Liver (tissue), 9 donors: ENCODE data around the gene PIAS1. TPM values are rescaled to one million over a fixed set of nuclear protein-coding genes. Genes with fewer than 3 reads are reported as not detected.

ENCODE experiments used
- DNase-seq: peaks from one replicate; pipeline ENCODE4 v3.0.0-alpha.2; 2017; ENCODE audit warnings: low spot score
- H3K27ac ChIP-seq, 2 donors: one replicate each; pipeline ENCODE4 v1.7.0; 2013; ENCODE audit warnings: inconsistent platforms in 2 of 2, low read length in 2 of 2, control low read depth in 1 of 2, low read depth in 1 of 2, mild to moderate bottlenecking in 1 of 2
- H3K27me3 ChIP-seq, 4 donors: one replicate each; pipeline versions ENCODE4 v1.6.1 to v1.7.0; 2013; ENCODE audit warnings: low read length in 3 of 4, inconsistent platforms in 1 of 4, mild to moderate bottlenecking in 1 of 4, moderate library complexity in 1 of 4; ENCODE audit not compliant: control insufficient read depth in 4 of 4, insufficient read depth in 4 of 4
- H3K36me3 ChIP-seq, 4 donors: one replicate each; pipeline versions ENCODE4 v1.6.1 to v1.7.0; 2013; ENCODE audit warnings: low read length in 3 of 4, mild to moderate bottlenecking in 3 of 4, low read depth in 1 of 4, moderate library complexity in 1 of 4; ENCODE audit not compliant: control insufficient read depth in 4 of 4, insufficient read depth in 3 of 4
- H3K4me1 ChIP-seq, 4 donors: one replicate each; pipeline versions ENCODE4 v1.6.1 to v1.7.0; 2013; ENCODE audit warnings: low read length in 3 of 4, mild to moderate bottlenecking in 3 of 4, moderate library complexity in 1 of 4; ENCODE audit not compliant: control insufficient read depth in 4 of 4, insufficient read depth in 4 of 4
- H3K4me3 ChIP-seq, 3 donors: one replicate each; pipeline versions ENCODE4 v1.6.1 to v1.7.0; 2013; ENCODE audit warnings: low read length in 3 of 3, control low read depth in 1 of 3, low read depth in 1 of 3, mild to moderate bottlenecking in 1 of 3
- H3K9ac ChIP-seq, 2 donors: one replicate each; pipeline ENCODE4 v1.7.0; 2013; ENCODE audit warnings: low read length in 2 of 2, mild to moderate bottlenecking in 2 of 2, moderate library complexity in 2 of 2, control low read depth in 1 of 2, low read depth in 1 of 2
- H3K9me3 ChIP-seq, 4 donors: one replicate each; pipeline versions ENCODE4 v1.6.1 to v1.7.0; 2013; ENCODE audit warnings: low read length in 3 of 4; ENCODE audit not compliant: control insufficient read depth in 4 of 4
- EGR1 ChIP-seq, 2 donors: IDR thresholded peaks; 2 replicates each; pipeline ENCODE4 v1.6.1; 2016 to 2018; ENCODE audit warnings: antibody characterized with exemption in 2 of 2, low read depth in 2 of 2
- FOXA1 ChIP-seq: IDR thresholded peaks from 2 replicates; pipeline ENCODE4 v1.6.1; 2016; ENCODE audit warnings: antibody characterized with exemption
- FOXA2 ChIP-seq: IDR thresholded peaks from 2 replicates; pipeline ENCODE4 v1.6.1; 2016; ENCODE audit warnings: antibody characterized with exemption
- GABPA ChIP-seq, 2 donors: IDR thresholded peaks in 1 of 2; conservative IDR thresholded peaks in 1 of 2; 2 replicates each; pipeline ENCODE4 v1.6.1; 2016; ENCODE audit warnings: antibody characterized with exemption in 2 of 2, mild to moderate bottlenecking in 1 of 2, moderate library complexity in 1 of 2
- HNF4A ChIP-seq, 2 donors: conservative IDR thresholded peaks; 2 replicates each; pipeline ENCODE4 v1.6.1; 2016; ENCODE audit warnings: antibody characterized with exemption in 2 of 2, mild to moderate bottlenecking in 2 of 2
- HNF4G ChIP-seq: IDR thresholded peaks from 2 replicates; pipeline ENCODE4 v1.6.1; 2016; ENCODE audit warnings: antibody characterized with exemption
- JUND ChIP-seq, 2 donors: IDR thresholded peaks; 2 replicates each; pipeline ENCODE4 v1.6.1; 2016; ENCODE audit warnings: antibody characterized with exemption in 2 of 2
- NR2F2 ChIP-seq: IDR thresholded peaks from 2 replicates; pipeline ENCODE4 v1.6.1; 2016; ENCODE audit warnings: antibody characterized with exemption
- RAD21 ChIP-seq, 2 donors: IDR thresholded peaks; 2 replicates each; pipeline ENCODE4 v1.6.1; 2016; ENCODE audit warnings: antibody characterized with exemption in 2 of 2, mild to moderate bottlenecking in 2 of 2
- RXRA ChIP-seq, 2 donors: IDR thresholded peaks; 2 replicates each; pipeline ENCODE4 v1.6.1; 2017 to 2018; ENCODE audit warnings: antibody characterized with exemption in 2 of 2, mild to moderate bottlenecking in 1 of 2
- SP1 ChIP-seq: IDR thresholded peaks from 2 replicates; pipeline ENCODE4 v1.6.1; 2018; ENCODE audit warnings: antibody characterized with exemption, mild to moderate bottlenecking
- TAF1 ChIP-seq: conservative IDR thresholded peaks from 2 replicates; pipeline ENCODE4 v1.6.1; 2016; ENCODE audit warnings: antibody characterized with exemption, mild to moderate bottlenecking
- YY1 ChIP-seq: IDR thresholded peaks from 2 replicates; pipeline ENCODE4 v1.6.1; 2016; ENCODE audit warnings: antibody characterized with exemption, mild to moderate bottlenecking
- WGBS: extraction: QIAGEN DNeasy Blood & Tissue Kit; methylation state at CpG from one replicate; pipeline ENCODE4 v1.1.7; 2013; 5-methylcytosine and 5-hydroxymethylcytosine counted together
- polyA plus RNA-seq, 2 donors: library from polyadenylated mRNA; stranded (reverse) in 1 of 2; unstranded in 1 of 2; fragments of 200-250 nt in 1 of 2; fragments of >200 nt in 1 of 2; fragmentation: Nextera tagmentation in 1 of 2; extraction: Ambion mirVana in 1 of 2; gene quantifications; one replicate each; pipeline versions ENCODE4 v1.2.1 to v1.2.3, GENCODE V29; 2013 to 2015
- total RNA-seq, 2 donors: library from RNA; depleted of rRNA; stranded (reverse); fragments of >200 nt; gene quantifications; one replicate each; pipeline ENCODE4 v1.2.3, GENCODE V29; 2014
- TF ChIP-seq, protein P1 (sequence below): fragments of 150-350 bp; IDR thresholded peaks from 2 replicates; pipeline ENCODE4 v1.5.1; 2017; ENCODE audit warnings: improper control_type of control experiment, low read depth, low read length; ENCODE audit not compliant: missing input control
- TF ChIP-seq, protein P2 (sequence below): IDR thresholded peaks from 2 replicates; pipeline ENCODE4 v1.6.1; 2016; ENCODE audit warnings: antibody characterized with exemption
- TF ChIP-seq, protein P3 (sequence below): IDR thresholded peaks from 2 replicates; pipeline ENCODE4 v1.6.1; 2016; ENCODE audit warnings: antibody characterized with exemption
- TF ChIP-seq, protein P4 (sequence below): IDR thresholded peaks from 2 replicates; pipeline ENCODE4 v1.6.1; 2016; ENCODE audit warnings: antibody characterized with exemption
- TF ChIP-seq, protein P5 (sequence below): IDR thresholded peaks from 2 replicates; pipeline ENCODE4 v1.6.1; 2016; ENCODE audit warnings: antibody characterized with exemption, mild to moderate bottlenecking
- donor health status: healthy.
- donor health status: healthy.
- donor health status: healthy.
- donor health status: healthy.
- donor health status: healthy.

PIAS1 gene
- total and polyA plus RNA-seq, 4 donors = 5.6 to 18.8 (median 13.2) TPM

DNA sequence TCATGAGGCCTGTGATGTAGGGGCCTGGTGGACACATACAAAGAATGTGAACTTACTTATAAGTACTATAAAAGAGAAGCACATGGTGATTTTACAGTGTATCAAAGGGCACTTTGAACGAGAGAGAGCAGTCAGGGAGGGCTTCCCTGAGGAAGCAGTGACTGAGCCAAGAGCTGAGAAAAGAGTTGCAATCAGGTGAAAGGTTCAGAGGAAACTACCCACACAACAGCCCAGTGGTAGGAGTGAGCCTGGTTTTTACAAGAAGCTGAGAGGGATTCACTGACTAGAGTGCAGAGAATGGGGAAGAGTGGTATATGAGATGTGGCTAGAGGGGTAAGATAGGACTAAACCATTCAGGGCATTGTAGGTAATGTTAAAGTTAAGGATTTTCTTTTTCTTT, 93.9 kb downstream of the PIAS1 start:
- WGBS = 76% methylated on average over 1 of the region's 1 CpG
- no peak overlapping the region for H3K9ac ChIP-seq
- DNase-seq = no peak

DNA sequence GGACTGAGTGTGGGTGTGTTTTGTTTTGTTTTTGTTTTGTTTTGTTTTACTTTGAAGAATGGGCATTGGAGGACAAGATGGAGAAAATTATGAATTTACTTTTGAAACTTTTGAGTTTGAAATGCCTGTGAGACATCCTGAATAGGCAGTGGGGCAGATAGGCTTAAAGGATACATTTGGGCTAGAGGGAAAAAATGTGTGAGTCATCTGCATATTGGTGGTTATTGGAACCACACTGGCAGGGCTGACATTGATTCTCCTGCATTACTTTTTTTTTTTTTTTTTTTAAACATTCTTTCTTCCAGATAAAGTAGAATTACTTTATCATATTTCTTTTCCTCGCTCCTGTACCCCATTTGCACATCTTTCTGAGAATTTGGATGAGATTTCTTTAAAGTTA, 94.9 kb downstream of the PIAS1 start:
- no peak for DNase-seq
- TF ChIP-seq RAD21 (IDR thresholded peaks at IDR 0.05) (no peak), JUND (IDR thresholded peaks at IDR 0.05) (no peak), FOXA2 (no peak), YY1 (no peak), RXRA (IDR thresholded peaks at IDR 0.05) (no peak), NR2F2 (no peak), SP1 (no peak), HNF4A (conservative IDR thresholded peaks at IDR 0.05) (no peak), GABPA (IDR thresholded peaks at IDR 0.05 in 1 of 2, conservative IDR thresholded peaks at IDR 0.05 in 1 of 2) (no peak), FOXA1 (no peak), TAF1 (no peak), EGR1 (IDR thresholded peaks at IDR 0.05; ENCODE audit: low read depth in 2 of 2) (no peak), HNF4G (no peak)
- TF ChIP-seq, protein P1, sequence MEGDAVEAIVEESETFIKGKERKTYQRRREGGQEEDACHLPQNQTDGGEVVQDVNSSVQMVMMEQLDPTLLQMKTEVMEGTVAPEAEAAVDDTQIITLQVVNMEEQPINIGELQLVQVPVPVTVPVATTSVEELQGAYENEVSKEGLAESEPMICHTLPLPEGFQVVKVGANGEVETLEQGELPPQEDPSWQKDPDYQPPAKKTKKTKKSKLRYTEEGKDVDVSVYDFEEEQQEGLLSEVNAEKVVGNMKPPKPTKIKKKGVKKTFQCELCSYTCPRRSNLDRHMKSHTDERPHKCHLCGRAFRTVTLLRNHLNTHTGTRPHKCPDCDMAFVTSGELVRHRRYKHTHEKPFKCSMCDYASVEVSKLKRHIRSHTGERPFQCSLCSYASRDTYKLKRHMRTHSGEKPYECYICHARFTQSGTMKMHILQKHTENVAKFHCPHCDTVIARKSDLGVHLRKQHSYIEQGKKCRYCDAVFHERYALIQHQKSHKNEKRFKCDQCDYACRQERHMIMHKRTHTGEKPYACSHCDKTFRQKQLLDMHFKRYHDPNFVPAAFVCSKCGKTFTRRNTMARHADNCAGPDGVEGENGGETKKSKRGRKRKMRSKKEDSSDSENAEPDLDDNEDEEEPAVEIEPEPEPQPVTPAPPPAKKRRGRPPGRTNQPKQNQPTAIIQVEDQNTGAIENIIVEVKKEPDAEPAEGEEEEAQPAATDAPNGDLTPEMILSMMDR = no peak
- TF ChIP-seq, protein P2, sequence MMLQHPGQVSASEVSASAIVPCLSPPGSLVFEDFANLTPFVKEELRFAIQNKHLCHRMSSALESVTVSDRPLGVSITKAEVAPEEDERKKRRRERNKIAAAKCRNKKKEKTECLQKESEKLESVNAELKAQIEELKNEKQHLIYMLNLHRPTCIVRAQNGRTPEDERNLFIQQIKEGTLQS = no peak
- TF ChIP-seq, protein P3, sequence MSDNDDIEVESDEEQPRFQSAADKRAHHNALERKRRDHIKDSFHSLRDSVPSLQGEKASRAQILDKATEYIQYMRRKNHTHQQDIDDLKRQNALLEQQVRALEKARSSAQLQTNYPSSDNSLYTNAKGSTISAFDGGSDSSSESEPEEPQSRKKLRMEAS = no peak
- TF ChIP-seq, protein P4, sequence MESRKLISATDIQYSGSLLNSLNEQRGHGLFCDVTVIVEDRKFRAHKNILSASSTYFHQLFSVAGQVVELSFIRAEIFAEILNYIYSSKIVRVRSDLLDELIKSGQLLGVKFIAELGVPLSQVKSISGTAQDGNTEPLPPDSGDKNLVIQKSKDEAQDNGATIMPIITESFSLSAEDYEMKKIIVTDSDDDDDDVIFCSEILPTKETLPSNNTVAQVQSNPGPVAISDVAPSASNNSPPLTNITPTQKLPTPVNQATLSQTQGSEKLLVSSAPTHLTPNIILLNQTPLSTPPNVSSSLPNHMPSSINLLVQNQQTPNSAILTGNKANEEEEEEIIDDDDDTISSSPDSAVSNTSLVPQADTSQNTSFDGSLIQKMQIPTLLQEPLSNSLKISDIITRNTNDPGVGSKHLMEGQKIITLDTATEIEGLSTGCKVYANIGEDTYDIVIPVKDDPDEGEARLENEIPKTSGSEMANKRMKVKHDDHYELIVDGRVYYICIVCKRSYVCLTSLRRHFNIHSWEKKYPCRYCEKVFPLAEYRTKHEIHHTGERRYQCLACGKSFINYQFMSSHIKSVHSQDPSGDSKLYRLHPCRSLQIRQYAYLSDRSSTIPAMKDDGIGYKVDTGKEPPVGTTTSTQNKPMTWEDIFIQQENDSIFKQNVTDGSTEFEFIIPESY = no peak
- TF ChIP-seq, protein P5, sequence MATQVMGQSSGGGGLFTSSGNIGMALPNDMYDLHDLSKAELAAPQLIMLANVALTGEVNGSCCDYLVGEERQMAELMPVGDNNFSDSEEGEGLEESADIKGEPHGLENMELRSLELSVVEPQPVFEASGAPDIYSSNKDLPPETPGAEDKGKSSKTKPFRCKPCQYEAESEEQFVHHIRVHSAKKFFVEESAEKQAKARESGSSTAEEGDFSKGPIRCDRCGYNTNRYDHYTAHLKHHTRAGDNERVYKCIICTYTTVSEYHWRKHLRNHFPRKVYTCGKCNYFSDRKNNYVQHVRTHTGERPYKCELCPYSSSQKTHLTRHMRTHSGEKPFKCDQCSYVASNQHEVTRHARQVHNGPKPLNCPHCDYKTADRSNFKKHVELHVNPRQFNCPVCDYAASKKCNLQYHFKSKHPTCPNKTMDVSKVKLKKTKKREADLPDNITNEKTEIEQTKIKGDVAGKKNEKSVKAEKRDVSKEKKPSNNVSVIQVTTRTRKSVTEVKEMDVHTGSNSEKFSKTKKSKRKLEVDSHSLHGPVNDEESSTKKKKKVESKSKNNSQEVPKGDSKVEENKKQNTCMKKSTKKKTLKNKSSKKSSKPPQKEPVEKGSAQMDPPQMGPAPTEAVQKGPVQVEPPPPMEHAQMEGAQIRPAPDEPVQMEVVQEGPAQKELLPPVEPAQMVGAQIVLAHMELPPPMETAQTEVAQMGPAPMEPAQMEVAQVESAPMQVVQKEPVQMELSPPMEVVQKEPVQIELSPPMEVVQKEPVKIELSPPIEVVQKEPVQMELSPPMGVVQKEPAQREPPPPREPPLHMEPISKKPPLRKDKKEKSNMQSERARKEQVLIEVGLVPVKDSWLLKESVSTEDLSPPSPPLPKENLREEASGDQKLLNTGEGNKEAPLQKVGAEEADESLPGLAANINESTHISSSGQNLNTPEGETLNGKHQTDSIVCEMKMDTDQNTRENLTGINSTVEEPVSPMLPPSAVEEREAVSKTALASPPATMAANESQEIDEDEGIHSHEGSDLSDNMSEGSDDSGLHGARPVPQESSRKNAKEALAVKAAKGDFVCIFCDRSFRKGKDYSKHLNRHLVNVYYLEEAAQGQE = no peak

More for the DNA sequence above, 93.9 kb downstream of the PIAS1 start:
- Histone ChIP-seq H3K27ac (no peak overlapping the region), H3K9me3 (no peaks in the 10 kb centered on the region), H3K36me3 (peaks cover 2 to 15% (median 4%) of the 10 kb centered on the region in 4 donors), H3K4me1 (no peaks in the 10 kb centered on the region), H3K27me3 (no peaks in the 10 kb centered on the region), H3K4me3 (no peak overlapping the region)
- no peak for TF ChIP-seq GABPA (IDR thresholded peaks at IDR 0.05 in 1 of 2, conservative IDR thresholded peaks at IDR 0.05 in 1 of 2)

More for the DNA sequence above, 94.9 kb downstream of the PIAS1 start:
- Histone ChIP-seq H3K36me3 (peaks cover 2 to 19% (median 4%) of the 10 kb centered on the region in 4 donors), H3K4me3 (no peak overlapping the region), H3K27me3 (no peaks in the 10 kb centered on the region), H3K9me3 (no peaks in the 10 kb centered on the region), H3K27ac (no peak overlapping the region), H3K4me1 (peaks cover 0 to 2% (median 0%) of the 10 kb centered on the region in 4 donors), H3K9ac (no peak overlapping the region)
- WGBS = 97% methylated on average over 1 of the region's 1 CpG
